ENCODE data around the gene CHKA.
A peak's percentile ranks its signal among the peaks of the same experiment; 100 is the strongest.

The CHKA gene

DNA sequence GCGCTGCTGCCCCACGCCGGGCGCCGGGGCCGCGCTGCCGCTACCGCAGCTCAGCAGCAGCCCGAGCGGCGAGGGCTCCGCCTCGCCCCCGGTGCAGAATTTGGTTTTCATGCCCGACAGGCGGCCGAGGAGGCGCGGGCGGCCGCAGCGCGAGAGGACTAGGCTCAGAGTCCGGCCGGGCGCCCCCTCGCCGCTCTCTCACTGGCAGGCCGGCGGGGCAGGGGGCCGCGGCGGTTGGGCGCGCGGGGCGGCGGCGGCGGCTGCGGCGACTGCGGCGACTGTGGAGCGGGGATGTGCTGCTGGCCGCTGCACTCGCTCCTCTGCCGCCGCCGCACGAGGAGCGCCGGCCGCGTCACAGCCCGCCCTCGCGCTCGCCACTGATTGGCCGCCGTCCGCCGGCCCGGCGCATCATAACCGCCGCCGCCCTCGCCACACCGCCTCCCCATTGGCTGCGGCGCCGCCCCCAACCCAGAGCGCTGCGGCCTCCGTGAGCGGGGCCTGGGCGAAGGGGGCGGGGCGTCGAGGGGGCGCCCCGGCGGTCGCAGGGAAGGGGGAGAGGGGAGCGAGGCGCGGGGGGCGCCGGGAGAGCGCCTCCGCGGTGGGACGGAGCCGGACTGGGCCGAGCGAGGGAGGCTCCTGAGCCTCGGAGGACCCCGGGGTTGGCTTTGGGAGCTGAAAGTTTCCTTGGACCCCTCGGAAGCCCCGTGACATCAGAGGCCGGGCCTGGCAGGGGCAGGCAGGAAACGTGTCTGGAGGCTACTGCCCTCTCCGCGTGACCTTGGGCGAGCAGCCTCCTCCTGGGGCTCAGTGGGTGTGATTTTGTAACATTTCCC is at the start of gene CHKA:
Gene CHKA (minus strand): TSS at position 322 of the 833 bp plus-strand sequence. CDS start 211 bp downstream, at position 111.
- DNase-seq, result peak; percentile 87 to 88

DNA sequence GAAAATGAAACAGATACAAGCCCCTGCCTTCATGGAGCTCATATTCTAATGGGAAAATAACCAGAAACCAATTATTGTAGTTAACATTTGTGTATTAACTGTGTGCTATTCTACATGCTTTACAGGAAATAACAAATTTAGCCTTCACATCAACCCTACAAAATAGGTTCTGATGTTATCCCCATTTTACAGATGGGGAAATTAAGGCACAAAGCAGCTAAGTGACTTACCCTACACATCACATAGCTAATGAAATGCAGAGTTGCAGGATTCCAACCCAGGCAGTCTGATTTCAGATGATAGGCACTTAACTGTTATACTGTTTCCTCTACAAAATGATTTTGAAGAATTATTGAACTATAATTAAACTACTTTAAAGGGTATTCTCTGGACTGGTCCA is 48.3 kb upstream of the CHKA start:
- DNase-seq, result no peak

DNA sequence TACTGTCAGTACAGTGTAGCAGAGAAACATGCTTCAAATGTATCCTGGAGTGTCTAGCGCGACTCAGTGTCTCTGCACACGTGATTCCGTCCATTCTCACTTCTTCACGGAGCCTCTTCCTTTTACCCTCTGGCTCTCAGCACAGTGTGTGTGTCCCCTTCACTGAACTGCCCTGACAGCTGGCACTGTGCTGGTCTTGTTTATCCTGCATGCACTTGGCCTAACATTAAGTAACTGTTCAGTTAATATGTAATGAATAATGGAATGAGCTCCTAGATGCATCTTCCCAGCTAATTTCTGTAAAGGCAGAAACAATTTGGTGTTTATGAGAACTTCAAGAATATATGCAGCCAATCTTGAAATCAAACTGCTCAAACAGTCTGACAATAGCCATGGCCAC is 47.5 kb upstream of the CHKA start:
- no peak for DNase-seq

DNA sequence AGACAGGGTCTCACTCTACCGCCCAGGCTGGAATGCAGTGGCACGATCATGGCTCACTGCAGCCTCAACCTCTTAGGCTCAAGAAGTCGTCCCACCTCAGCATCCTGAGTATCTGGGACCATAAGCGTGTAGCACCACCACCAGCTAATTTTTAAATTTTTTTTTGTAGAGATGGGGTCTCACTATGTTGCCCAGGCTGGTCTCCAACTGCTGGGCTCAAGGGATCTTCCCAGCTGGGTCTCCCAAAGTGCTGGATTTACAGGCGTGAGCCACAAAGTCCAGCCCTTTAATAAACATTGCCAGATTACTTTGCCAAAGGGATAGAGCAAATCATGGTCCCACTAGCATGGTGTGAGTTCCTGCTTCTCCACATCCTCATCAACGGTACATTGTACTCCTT is 46.3 kb upstream of the CHKA start:
- no peak for DNase-seq

DNA sequence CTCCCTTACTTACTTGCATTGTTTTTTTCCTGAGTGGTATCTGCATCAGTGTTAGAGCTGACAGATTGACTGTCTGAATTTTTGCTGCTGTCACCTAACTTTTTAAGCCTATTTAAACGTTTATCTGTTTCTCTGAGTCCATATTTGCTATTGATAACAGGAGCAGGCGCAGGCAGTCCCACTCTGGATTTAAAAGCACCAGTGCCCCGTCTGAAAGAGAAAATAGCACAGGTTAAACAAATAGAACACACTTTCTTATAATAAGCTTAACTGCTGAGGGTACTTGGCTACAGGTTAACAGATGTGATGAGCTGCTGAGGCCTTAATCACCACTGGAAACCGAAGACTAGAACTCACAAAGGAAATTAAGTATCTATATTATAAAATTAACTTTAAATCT is 45.8 kb upstream of the CHKA start:
- DNase-seq, result no peak

DNA sequence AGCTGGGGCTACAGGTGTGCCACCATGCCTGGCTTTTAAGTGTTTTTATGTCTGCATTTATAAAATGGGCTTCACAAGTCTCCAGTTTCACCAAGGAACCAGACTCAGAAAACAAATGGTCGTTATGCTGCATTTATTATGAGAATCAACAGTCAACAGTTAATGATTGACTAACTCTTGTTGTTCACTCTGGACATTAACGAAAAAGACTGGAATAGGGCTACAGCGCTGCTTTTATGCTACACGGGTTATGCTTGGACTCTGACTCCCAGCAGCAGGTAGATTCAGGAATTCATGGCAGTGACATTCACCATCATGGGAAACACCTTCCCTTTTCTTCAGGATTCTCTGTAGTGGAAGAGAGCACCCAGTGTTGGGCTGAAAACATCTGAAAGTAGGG is 44.4 kb upstream of the CHKA start:
- DNase-seq, result no peak

DNA sequence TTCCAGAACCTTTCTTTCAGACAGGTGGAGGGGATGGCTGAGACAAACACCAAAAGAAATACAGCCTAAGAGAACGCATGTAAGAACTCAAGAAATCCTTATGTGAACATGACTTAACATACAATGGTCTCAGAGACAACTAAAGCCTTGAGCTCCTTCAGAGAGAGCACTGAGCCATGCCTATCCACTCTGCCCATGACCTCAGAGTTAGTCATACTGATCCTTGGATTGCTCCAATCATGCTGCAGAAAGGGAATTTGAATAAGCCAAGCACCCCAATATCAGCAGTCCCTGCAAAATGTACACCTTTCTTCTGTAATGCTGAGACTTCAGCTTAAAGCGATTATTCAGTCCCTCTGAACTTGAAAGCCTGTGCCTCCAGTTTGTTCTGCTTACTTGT is 43.2 kb upstream of the CHKA start:
- no peak for DNase-seq

DNA sequence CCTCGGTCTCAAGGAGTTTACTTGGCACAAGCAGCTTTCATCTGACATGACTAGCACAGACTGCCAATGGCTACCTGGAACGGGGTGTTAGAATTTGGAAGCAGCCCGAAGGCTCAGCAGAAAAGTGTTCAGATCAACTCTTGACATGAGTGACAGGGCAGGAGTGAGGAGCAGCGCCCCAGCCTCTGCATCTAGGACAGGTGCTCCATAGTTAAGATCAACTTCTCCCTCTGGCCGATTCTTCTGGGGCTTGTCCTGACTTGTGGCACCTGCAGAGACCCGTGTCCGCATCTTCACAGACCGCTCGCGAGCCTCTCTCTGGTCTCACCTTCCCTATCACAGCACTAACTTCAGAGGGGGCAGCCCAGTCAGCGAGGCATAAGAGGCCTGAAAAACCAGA is 42.5 kb upstream of the CHKA start:
- no peak for DNase-seq

DNA sequence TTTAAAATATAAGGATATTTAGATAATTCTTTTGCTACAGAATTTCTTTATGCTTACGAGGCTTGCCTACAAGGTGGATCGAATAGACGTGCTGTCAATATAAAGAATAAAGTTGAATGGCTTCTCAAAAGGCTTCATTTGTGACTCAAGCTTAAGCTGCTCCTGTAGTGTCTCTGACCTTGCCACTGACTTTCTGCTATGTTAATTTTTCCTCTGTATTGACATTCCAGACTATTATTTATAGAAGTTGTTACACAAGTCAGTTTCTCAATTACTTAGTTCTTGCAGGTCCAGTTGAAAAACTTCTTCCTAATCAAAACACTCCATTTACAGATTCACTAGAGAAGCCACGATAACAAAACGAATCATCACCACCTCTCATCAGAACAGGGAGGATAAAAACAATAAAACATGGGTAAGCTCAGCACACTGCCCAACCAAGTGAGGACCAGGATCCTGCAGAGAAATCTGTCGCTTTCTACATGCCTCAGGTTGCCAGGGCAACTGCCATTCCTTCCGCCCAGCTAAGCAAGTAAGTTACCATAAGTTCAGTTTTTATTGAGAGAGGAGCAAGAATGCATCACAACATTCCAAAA is 39.0 kb upstream of the CHKA start:
- no peak for DNase-seq

DNA sequence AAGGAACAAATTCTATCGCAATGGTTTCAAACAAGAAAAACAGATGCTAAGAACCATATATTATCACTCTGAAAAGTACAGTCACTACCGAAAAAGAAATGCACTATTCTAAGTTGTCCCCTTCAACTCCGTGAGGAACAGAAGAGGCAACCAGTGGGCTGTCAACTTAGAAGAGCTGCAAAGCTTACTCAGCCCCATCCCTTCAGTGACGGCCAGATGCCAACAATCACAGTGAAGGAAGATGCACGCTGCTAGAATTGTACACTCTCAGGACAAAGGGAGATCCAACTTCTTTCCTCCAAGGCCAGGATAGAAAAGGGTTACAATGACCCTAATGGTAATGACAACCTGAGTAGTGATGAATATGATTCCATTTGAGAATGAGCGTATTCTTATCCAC is 38.5 kb upstream of the CHKA start:
- DNase-seq, result no peak

DNA sequence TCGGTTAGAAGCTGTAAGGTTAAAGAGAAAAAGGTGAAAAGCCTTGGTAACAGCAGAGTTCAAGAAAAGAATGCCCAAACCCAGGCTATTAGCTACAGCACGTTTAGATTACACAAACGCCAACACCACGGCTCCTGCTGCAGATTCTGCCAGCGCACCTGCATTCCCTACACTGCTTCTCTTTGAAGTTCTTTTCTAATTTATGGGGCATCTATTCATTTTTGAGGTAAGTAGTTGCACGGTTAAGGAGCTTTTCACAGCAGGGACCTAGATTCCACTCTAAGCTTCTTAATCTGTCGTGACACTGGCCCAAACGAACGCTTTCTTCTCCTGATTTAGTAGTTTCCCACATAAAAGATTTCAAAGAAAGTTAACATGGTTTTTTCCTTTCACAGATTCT is 38.0 kb upstream of the CHKA start:
- DNase-seq, result no peak

DNA sequence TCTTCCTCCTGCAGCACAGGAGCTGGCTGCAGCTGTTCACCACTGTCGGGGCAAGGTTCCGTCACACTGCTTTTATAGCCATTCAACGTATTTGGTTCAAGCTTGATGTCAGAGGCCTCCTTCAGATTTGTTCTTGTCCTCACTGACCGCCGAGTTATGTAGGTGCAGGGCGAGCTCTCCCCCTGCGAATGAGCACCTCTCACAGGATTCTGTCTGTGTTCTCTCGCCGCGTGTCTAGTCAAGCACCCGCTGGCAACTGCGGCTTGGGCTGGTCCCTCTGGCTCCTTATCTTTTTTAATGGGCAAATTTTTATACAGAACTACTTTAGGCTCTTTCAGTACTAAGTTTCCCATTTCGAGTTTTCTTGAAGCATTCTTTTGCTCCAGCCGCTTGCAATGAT is 37.4 kb upstream of the CHKA start:
- DNase-seq, result no peak

DNA sequence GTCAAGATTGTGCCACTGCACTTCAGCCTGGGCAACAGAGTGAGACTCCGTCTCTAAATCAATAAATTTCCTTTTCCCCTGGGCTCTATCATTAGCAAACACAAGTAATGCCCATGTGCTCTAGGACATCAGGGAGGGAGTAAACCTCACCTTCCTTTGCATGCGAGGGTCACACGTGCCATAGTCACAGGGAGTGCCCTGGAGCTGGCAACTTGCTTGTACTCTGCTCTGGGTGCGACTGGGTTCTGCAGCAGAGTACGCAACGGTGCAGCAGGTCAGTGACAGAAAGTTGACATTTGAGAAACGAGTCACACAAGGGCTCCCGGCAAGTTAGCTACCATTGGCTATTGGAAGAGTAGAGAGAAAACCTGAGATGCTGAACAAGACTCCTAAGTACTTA is 32.6 kb upstream of the CHKA start:
- no peak for DNase-seq

DNA sequence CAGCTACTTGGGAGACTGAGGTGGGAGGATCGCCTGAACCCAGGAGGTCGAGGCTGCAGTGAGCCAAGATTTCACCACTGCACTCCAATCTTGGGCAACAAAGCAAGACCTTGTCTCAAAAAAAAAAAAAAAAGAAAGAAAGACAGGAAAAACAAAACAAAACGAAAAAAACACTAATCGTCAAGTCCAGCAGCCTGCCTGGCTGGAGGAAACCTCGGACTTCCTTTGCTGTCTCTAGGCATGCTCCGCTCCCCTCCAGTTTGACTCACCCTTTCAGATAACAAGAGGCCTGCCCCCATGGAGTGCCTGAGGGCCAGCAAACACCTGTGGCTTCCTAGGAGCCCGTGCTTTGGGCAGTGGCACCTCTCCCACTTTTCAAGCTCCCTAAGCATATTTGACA is 28.8 kb upstream of the CHKA start:
- DNase-seq, result no peak

DNA sequence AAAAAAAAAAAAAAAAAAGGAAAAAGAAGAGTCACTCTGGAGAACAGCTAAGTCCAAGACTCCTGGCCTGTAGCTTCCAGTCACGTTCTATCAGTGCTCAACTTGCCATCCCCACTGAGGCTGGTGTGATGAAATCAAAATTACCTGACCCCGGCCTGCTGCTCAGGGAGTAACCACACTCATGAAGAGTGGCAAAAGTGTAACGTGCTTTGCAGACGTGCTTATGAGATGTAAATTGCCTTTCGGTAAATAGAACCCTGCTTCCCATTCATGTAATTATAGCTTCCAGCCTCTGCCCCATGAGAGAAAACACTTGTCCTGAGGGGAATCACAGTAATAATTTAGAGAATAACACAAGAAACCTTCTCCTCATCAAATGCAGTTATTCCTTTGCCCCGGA is 28.2 kb upstream of the CHKA start:
- DNase-seq, result no peak

DNA sequence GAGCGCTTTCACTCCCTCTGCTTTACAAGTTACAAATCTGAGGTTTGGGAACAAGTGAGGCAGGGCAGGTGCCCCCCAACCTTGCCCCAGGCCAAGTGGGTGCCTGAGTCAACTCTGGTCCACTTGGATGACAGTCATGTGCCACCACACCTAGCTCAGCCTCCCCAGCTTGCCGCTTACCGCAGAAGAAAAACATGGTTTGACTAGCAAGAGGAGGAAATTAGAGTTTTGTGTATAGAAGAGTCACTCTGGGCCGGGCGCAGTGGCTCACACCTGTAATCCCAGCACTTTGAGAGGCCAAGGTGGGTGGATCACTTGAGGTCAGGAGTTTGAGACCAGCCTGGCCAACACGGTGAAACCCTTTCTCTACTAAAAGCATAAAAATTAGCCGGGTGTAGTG is 27.7 kb upstream of the CHKA start:
- no peak for DNase-seq

DNA sequence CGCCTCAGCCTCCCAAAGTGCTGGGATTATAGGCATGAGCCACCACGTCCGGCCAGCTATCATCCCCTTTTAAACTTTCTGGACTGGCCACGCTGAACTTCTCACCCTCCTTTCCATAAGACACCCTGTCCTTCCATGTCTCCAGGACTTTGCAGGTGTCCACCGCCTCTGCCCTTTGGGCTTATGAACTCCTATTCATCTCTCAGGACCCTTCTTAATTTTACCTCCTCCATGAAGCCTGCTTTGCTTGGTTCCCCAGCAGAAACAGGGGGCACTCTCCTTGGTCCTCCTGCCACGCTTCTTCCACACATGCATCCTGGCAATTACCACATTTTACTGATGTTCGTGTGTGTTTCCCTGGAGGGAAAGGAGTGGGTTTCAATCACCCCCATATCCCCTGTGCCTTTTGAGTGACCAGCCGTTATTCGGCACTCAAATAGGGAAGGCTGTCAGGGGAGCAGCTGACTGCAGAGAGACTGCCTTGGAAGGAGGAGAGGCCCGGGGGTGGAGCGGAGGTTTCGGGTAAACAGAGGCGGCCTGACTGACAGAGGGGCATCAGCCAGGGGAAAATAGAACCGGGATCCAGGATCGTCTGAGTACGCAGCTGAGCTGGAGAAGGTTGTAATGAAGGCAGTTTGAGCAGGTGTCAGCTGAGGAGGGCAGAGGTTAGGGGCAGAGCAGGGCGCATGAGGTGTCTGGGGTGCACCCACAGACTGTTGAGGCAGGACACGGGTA is 27.1 kb upstream of the CHKA start:
- DNase-seq, result no peak

DNA sequence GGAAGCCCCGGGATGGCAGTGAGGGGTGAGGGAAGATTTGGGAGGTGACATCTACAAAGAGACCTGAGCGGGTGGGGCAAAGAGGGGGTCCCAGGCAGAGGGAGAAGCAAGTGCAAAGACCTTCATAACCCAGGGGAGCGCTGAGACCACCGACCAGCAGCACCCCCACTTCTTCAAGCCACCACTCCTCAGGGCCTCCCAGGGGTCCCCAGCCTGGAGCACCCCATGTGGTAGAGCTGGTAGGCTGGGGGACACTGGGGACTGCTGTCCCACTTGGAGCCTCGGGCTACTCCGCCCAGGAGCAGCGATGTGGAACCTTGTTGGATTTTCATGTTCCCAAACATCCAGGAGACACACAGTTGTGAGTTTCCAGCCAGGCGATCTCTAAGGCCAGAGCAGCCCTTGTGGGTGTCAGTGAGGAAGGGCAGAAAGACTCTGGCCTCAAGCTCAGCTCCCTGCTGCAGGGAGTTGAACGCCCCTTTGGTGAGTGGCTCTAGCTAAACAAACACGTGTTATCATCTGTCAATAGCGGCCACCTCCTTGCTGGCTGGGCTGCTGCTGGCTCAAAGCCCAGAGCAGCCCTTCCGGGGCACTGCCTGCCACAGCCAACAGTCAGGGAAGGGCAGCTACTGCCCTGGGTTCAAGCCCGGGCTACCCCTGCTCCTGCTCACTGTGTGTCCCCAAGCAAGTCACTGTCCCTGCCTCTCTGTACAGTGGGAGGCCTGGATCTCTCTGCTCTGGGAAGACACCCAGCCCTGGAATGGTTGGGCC is 25.7 kb upstream of the CHKA start:
- no peak for DNase-seq

DNA sequence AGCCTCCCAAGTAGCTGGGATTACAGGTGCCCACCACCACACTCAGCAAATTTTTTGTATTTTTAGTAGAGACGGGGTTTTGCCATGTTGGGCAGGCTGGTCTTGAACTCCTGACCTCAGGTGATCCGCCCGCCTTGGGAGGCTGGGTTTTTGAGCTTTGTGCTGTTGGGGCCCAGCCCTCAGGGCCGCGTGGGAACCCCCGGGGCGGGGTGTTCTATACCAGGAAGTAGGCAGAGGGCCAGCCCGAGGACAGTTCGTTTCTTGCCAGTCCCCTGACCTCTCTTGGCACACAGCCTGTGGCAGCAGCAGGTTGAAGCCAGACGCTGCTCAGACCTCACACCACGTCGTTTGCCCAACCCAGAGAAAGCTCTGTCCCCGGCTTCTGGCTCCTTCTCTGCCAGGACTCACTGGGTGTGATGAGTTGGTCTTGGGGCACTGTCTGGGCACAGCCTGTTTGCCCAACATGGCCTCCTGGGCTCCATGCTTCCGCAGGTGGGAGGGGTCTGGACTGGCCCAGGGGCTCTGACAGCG is 24.9 kb upstream of the CHKA start:
- no peak for DNase-seq

DNA sequence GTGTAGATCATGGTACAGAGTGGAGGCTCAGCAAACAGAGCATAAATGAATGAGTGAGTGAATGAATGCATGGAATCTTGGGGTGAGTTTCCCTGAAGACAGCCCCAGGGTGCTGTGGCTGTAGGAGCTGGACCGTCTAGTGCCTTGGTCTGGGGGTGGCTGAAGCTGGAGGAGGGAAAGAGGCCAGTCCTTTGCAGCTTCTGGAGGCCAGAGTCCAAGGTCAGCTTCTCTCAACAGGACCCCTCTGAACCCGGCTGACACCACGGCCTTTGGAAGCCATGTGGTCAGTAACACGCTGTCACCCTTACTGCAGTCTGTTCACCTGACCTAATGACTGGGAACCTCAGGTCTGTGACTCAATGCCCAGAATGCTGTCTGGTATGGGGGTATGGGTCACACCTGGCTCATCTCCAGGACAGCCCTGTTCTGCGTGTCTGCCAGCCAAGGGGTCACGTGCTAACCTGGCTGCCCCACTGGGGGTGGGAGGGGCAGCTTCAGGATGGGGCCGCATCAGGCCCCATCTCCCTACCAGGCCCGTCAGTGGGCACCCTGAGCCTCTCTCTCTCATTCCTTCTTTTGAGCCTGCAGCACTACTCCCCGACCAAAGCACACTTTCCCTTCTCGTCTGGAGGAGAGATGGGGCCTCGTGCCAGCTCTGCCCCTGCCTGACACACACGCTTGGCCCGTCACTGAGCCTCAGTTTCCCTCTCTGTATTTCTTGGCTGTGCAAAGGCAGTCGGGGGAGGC is 24.1 kb upstream of the CHKA start:
- no peak for DNase-seq

DNA sequence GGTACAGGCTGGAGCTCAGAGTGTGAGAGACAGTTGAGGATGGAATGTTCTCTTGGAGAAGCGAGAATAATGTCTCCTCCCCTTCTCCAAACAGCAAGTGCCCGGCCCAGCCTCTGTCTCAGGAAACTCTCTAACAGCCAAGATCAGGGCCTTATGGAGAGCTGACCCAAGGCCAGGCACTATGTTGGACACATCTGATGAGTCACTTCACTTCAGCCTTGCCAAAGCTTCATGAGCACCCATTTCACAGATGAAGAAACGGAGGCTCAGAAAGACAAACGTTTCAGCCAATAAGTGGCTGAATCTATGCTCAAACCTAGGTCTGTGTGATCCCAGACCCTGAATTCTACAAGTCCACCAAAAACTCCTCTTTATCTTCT is 22.1 kb upstream of the CHKA start:
- no peak for DNase-seq
